Psoas muscle (tissue), 8 donors: ENCODE results near the gene LCMT2. TPM values are rescaled to one million over a fixed set of nuclear protein-coding genes. Genes with fewer than 3 reads are reported as not detected.
"Not testable (repeated sequence)": the region's sequence is repeated elsewhere in the genome, so short reads cannot be mapped to it uniquely, and the experiment has no call there.

Experiments
- ATAC-seq, 4 donors: fragments of 200-7000 bp; cut with Tn5 transposase; one replicate each; pipeline ENCODE4 v1.9.1; 2020; ENCODE audit warnings: moderate library complexity in 3 of 4, mild to moderate bottlenecking in 2 of 4
- DNase-seq, 2 donors: peaks; one replicate each; pipeline ENCODE4 v3.0.0-alpha.2; 2020
- H3K27ac ChIP-seq: fragments of 200-600 bp; one replicate; pipeline ENCODE4 v1.8.0; 2022
- H3K27me3 ChIP-seq, 3 donors: fragments of 200-600 bp in 1 of 3; one replicate each; pipeline versions ENCODE4 v1.6.1 to v1.8.0; 2013 to 2022; ENCODE audit warnings: low read length in 2 of 3, mild to moderate bottlenecking in 2 of 3, moderate library complexity in 1 of 3; ENCODE audit not compliant: insufficient read depth in 3 of 3
- H3K36me3 ChIP-seq, 2 donors: fragments of 200-600 bp in 1 of 2; one replicate each; pipeline versions ENCODE4 v1.6.1 to v1.8.0; 2013 to 2022; ENCODE audit warnings: low read depth in 1 of 2, mild to moderate bottlenecking in 1 of 2, moderate library complexity in 1 of 2; ENCODE audit not compliant: insufficient read depth in 1 of 2
- H3K4me1 ChIP-seq: fragments of 200-600 bp; one replicate; pipeline ENCODE4 v1.8.0; 2022
- H3K4me3 ChIP-seq: fragments of 200-600 bp; one replicate; pipeline ENCODE4 v1.8.0; 2022; ENCODE audit warnings: mild to moderate bottlenecking
- H3K9me3 ChIP-seq: fragments of 200-600 bp; one replicate; pipeline ENCODE4 v1.8.0; 2022
- CTCF ChIP-seq: fragments of 200-600 bp; IDR thresholded peaks from one replicate; pipeline ENCODE4 v1.8.0; 2022; ENCODE audit warnings: antibody characterized with exemption
- WGBS, 3 donors: extraction: QIAGEN DNeasy Blood & Tissue Kit; methylation state at CpG; one replicate each; pipeline versions ENCODE4 v1.1.6 to v1.1.7; 2013; 5-methylcytosine and 5-hydroxymethylcytosine counted together
- intact Hi-C, 2 donors: fragments of 100-400 bp; cut with DNase I; formaldehyde crosslinking; loops; one replicate each; pipeline versions ENCODE4 v1.11.0 to v1.14.2; 2022
- polyA plus RNA-seq, 3 donors: library from polyadenylated mRNA; stranded (reverse); fragments of 200-250 nt; gene quantifications; one replicate each; pipeline ENCODE4 v1.2.3, GENCODE V29; 2013
- total RNA-seq, 4 donors: library from RNA; stranded (reverse); fragmentation: NEBNext Ultra II Directional in 2 of 4; extraction: Animal tissue kit (Norgen Biotek cat#: 25700) in 2 of 4; gene quantifications; one replicate each; pipeline versions ENCODE4 v1.2.1 to v1.2.4, GENCODE V29; 2021 to 2023
- donor health status: healthy with polysubstance abuse.
- donor health status: DM: no; HTN: no; CAD: no; lungs with moderate emphysema.
- donor health status: Bipolar disorder and iron deficiency.
- donor health status: healthy.
- donor health status: DM: yes; HTN: yes; CAD: no.
- donor health status: DM: no; HTN: no; CAD: no.
- donor health status: DM: no; HTN: no; CAD: no.
- donor health status: DM: yes; HTN: yes; CAD: no.

LCMT2 gene
- total and polyA plus RNA-seq, 7 donors: 2.6 to 7.8 (median 5.6) TPM

- no peak for DNase-seq
- H3K27ac ChIP-seq: no peak overlapping the region
- intact Hi-C loops: no loop called here
- no peaks in the 10 kb centered on the region for H3K9me3 ChIP-seq
- H3K4me1 ChIP-seq: no peaks in the 10 kb centered on the region
- no peaks in the 10 kb centered on the region for H3K36me3 ChIP-seq
- WGBS, 3 donors: 6 to 15% (median 8%) methylated on average over 13 to 24 of the region's 24 CpGs
- H3K4me3 ChIP-seq: no peak overlapping the region
- H3K27me3 ChIP-seq: peaks cover 0 to 12% (median 0%) of the 10 kb centered on the region in 3 donors
- no peak for TF ChIP-seq CTCF
- peak in 3 of 4 donors; percentile 47 to 51 (median 49) for ATAC-seq
These were observed 36.9 kb downstream of the LCMT2 start for GRCh38 chr15:43293432-43293831.

- no peak for TF ChIP-seq CTCF
- Histone ChIP-seq H3K4me1 (no peaks in the 10 kb centered on the region), H3K36me3 (no peaks in the 10 kb centered on the region), H3K27me3 (peaks cover 0 to 12% (median 0%) of the 10 kb centered on the region in 3 donors), H3K27ac (no peak overlapping the region), H3K4me3 (no peak overlapping the region), H3K9me3 (no peaks in the 10 kb centered on the region)
- DNase-seq (no peak), ATAC-seq (no peak)
- WGBS, 3 donors: 38 to 44% (median 40%) methylated on average over 12 of the region's 12 CpGs
- intact Hi-C loops: no loop called here
These were observed 37.8 kb downstream of the LCMT2 start for GRCh38 chr15:43292375-43293078.

GRCh38 chr15:43289656-43290055 is 40.7 kb downstream of the LCMT2 start:
- WGBS, 3 donors: 87 to 96% (median 89%) methylated on average over 2 of the region's 3 CpGs
- ATAC-seq, H3K4me1 ChIP-seq, H3K9me3 ChIP-seq, H3K27ac ChIP-seq, H3K36me3 ChIP-seq, H3K4me3 ChIP-seq, H3K27me3 ChIP-seq, intact Hi-C loops, DNase-seq: not testable (repeated sequence)

GRCh38 chr15:43287254-43287653 is 43.1 kb downstream of the LCMT2 start:
- no peak for TF ChIP-seq CTCF
- Histone ChIP-seq H3K27me3 (no peaks in the 10 kb centered on the region), H3K4me1 (no peaks in the 10 kb centered on the region), H3K27ac (no peak overlapping the region), H3K4me3 (no peak overlapping the region), H3K9me3 (no peaks in the 10 kb centered on the region), H3K36me3 (no peaks in the 10 kb centered on the region)
- WGBS, 3 donors: 69 to 77% (median 75%) methylated on average over 15 of the region's 15 CpGs
- ATAC-seq (no peak), DNase-seq (no peak)
- intact Hi-C loops: loop anchor here in 1 of 2 donors (2.0 kb wide), 1 partner anchor 62 kb away; no protein-coding TSS in a partner anchor

GRCh38 chr15:43286074-43286473 is 44.3 kb downstream of the LCMT2 start:
- WGBS, 3 donors: 62 to 65% (median 63%) methylated on average over 7 of the region's 7 CpGs
- no peaks in the 10 kb centered on the region for H3K4me1 ChIP-seq
- ATAC-seq: peak in 3 of 4 donors; percentile 19 to 39 (median 30)
- no peak overlapping the region for H3K27ac ChIP-seq
- TF ChIP-seq CTCF: no peak
- no peaks in the 10 kb centered on the region for H3K9me3 ChIP-seq
- DNase-seq: no peak
- no peaks in the 10 kb centered on the region for H3K36me3 ChIP-seq
- no peak overlapping the region for H3K4me3 ChIP-seq
- intact Hi-C loops: loop anchor here (1.0 to 2.0 kb wide), 2 partner anchors 61 kb away; no protein-coding TSS in a partner anchor
- H3K27me3 ChIP-seq: no peaks in the 10 kb centered on the region
